Right lobe of liver (tissue), 6 donors: ENCODE results near the gene CD79B. TPM values are rescaled to one million over a fixed set of nuclear protein-coding genes. Genes with fewer than 3 reads are reported as not detected.

Source experiments
- ATAC-seq, 4 donors: fragments of 200-7000 bp; cut with Tn5 transposase; one replicate each; pipeline ENCODE4 v1.9.1; 2020; ENCODE audit warnings: mild to moderate bottlenecking in 4 of 4, moderate library complexity in 4 of 4
- DNase-seq, 3 donors: peaks; one replicate each; pipeline ENCODE4 v3.0.0-alpha.2; 2020
- H3K27ac ChIP-seq, 3 donors: fragments of 200-600 bp; one replicate each; pipeline ENCODE4 v1.8.0; 2022
- H3K27me3 ChIP-seq, 2 donors: fragments of 200-600 bp; one replicate each; pipeline ENCODE4 v1.8.0; 2022
- H3K36me3 ChIP-seq, 4 donors: fragments of 200-600 bp; sonication (generic) in 1 of 4; one replicate each; pipeline versions ENCODE4 v1.5.1 to v1.8.0; 2017 to 2022; ENCODE audit warnings: control low read depth in 1 of 4
- H3K4me1 ChIP-seq, 4 donors: fragments of 200-600 bp; sonication (generic) in 1 of 4; one replicate each; pipeline versions ENCODE4 v1.5.1 to v1.8.0; 2017 to 2022; ENCODE audit warnings: control low read depth in 1 of 4
- H3K4me3 ChIP-seq, 3 donors: fragments of 200-600 bp; one replicate each; pipeline ENCODE4 v1.8.0; 2022
- H3K9me3 ChIP-seq, 4 donors: fragments of 200-600 bp; sonication (generic) in 1 of 4; one replicate each; pipeline versions ENCODE4 v1.5.1 to v1.8.0; 2017 to 2022; ENCODE audit warnings: control low read depth in 1 of 4
- POLR2A ChIP-seq: fragments of 450-650 bp; IDR thresholded peaks from one replicate; pipeline ENCODE4 v1.6.1; 2017; ENCODE audit warnings: antibody characterized with exemption, mild to moderate bottlenecking
- WGBS: methylation state at CpG from one replicate; pipeline ENCODE4 v1.1.6; 2018; ENCODE audit warnings: low coverage, low lambda C conversion rate; ENCODE audit not compliant: insufficient coverage; ENCODE audit errors: missing lambda C conversion rate; 5-methylcytosine and 5-hydroxymethylcytosine counted together
- intact Hi-C, 2 donors: fragments of 100-400 bp; cut with DNase I; formaldehyde crosslinking; loops; one replicate each; pipeline versions ENCODE4 v1.11.2 to v1.14.1; 2022
- total RNA-seq, 6 experiments: library from RNA; depleted of rRNA in 2 of 6; stranded (reverse); fragments of >200 nt in 2 of 6; fragmentation: NEBNext Ultra II Directional in 3 of 6; extraction: Animal tissue kit (Norgen Biotek cat#: 25700) in 3 of 6; gene quantifications; one replicate each; pipeline versions ENCODE4 v1.1.0 to v1.2.4, GENCODE V29; 2016 to 2023
- TF ChIP-seq, protein P1 (sequence below), 4 donors: fragments of 200-600 bp in 3 of 4; fragments of 450-650 bp in 1 of 4; IDR thresholded peaks; one replicate each; pipeline versions ENCODE4 v1.5.1 to v1.8.0; 2016 to 2022; ENCODE audit warnings: antibody characterized with exemption in 4 of 4, mild to moderate bottlenecking in 2 of 4
- donor health status: DM: no; HTN: yes; CAD: no.
- donor health status: DM: no; HTN: no; CAD: no.
- donor health status: DM: no; HTN: no; CAD: no.
- donor health status: DM: no; HTN: yes; CAD: no.
- donor health status: DM: no; HTN: yes; CAD: no.

Gene CD79B
- total RNA-seq, 6 experiments from 2014 or later: 0.62 to 2.2 (median 0.92) TPM

- H3K36me3 ChIP-seq: no peaks in the 10 kb centered on the region
- no peak overlapping the region for H3K4me3 ChIP-seq
- no CpG with 5 or more reads among the region's 4 CpGs for WGBS
- no peaks in the 10 kb centered on the region for H3K27me3 ChIP-seq
- H3K4me1 ChIP-seq: no peaks in the 10 kb centered on the region
- no peak for TF ChIP-seq POLR2A
- TF ChIP-seq, protein P1, sequence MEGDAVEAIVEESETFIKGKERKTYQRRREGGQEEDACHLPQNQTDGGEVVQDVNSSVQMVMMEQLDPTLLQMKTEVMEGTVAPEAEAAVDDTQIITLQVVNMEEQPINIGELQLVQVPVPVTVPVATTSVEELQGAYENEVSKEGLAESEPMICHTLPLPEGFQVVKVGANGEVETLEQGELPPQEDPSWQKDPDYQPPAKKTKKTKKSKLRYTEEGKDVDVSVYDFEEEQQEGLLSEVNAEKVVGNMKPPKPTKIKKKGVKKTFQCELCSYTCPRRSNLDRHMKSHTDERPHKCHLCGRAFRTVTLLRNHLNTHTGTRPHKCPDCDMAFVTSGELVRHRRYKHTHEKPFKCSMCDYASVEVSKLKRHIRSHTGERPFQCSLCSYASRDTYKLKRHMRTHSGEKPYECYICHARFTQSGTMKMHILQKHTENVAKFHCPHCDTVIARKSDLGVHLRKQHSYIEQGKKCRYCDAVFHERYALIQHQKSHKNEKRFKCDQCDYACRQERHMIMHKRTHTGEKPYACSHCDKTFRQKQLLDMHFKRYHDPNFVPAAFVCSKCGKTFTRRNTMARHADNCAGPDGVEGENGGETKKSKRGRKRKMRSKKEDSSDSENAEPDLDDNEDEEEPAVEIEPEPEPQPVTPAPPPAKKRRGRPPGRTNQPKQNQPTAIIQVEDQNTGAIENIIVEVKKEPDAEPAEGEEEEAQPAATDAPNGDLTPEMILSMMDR (IDR thresholded peaks at IDR 0.05): no peak
- intact Hi-C loops: no loop called here
- DNase-seq: no peak
- ATAC-seq: no peak
- no peak overlapping the region for H3K27ac ChIP-seq
- no peaks in the 10 kb centered on the region for H3K9me3 ChIP-seq
These were observed 590 bp upstream of the CD79B start for GRCh38 chr17:63932721-63933120.

- H3K4me3 ChIP-seq: no peak overlapping the region
- H3K9me3 ChIP-seq: no peaks in the 10 kb centered on the region
- peak overlapping the region in 1 of 3 donors; percentile 34 for H3K27ac ChIP-seq
- no peaks in the 10 kb centered on the region for H3K36me3 ChIP-seq
- DNase-seq (peak; percentile 73 to 77 (median 74)), ATAC-seq (peak; percentile 78 to 90 (median 84))
- TF ChIP-seq POLR2A: no peak
- TF ChIP-seq, protein P1 (IDR thresholded peaks at IDR 0.05): no peak
- no peaks in the 10 kb centered on the region for H3K27me3 ChIP-seq
- intact Hi-C loops: no loop called here
- no peaks in the 10 kb centered on the region for H3K4me1 ChIP-seq
- WGBS: 35% methylated on average over 2 of the region's 16 CpGs
These were observed 1.1 kb downstream of the CD79B start for GRCh38 chr17:63930951-63931575.

DNA sequence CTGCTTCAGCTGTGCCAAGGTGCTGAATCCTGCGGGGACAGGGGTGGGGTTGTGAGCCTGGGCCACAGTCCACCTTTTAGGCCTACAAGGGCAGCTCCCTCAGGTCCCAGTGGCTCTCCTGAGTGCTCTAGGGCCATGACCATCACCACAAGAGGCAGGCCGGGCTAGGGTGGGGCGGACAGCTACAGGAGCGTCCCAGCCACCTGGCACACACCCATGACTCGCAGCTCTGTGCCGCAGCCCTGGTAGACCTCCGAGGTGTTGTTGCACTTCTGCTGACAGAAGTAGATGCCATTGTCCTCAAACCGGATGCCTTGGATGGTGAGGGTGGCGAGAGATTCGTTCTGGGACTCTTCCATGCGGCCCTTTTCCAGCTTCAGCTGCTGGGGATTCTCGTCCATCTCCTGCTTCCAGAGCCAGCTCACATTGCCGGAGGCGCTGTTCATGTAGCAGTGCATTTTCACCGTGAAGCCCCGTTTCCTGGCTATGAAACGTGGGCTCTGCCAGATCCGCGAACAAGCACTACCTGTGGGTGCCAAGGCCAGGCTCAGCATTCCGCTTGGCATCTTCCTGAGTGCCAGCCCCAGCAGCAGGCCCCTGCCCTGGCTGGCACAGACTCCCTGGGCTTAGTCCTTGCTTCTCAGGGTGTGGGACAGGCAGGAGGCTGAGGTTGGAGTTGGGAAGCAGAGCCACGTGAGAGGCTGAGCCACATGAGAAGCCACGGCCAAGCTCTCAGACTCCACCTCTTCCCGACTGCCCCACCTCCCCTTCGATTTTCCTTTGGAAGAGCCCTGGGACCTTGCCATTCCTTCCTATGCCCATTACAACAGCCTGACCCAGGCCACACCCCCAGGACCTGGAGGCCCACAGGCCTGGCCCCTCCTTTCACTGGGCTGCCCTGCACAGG lies 2.0 kb downstream of the CD79B start:
- ATAC-seq (peak in 2 of 4 donors; percentile 6 to 23), DNase-seq (no peak)
- intact Hi-C loops: no loop called here
- Histone ChIP-seq H3K9me3 (no peaks in the 10 kb centered on the region), H3K4me1 (no peaks in the 10 kb centered on the region), H3K4me3 (no peak overlapping the region), H3K36me3 (no peaks in the 10 kb centered on the region), H3K27me3 (no peaks in the 10 kb centered on the region), H3K27ac (no peak overlapping the region)
- TF ChIP-seq, protein P1 (IDR thresholded peaks at IDR 0.05): no peak
- no peak for TF ChIP-seq POLR2A
- 58% methylated on average over 5 of the region's 24 CpGs for WGBS

- no peaks in the 10 kb centered on the region for H3K4me1 ChIP-seq
- H3K27ac ChIP-seq: no peak overlapping the region
- intact Hi-C loops: no loop called here
- TF ChIP-seq POLR2A: no peak
- TF ChIP-seq, protein P1 (IDR thresholded peaks at IDR 0.05): no peak
- DNase-seq: no peak
- H3K4me3 ChIP-seq: no peak overlapping the region
- no peaks in the 10 kb centered on the region for H3K9me3 ChIP-seq
- 80% methylated on average over 1 of the region's 10 CpGs for WGBS
- H3K36me3 ChIP-seq: no peaks in the 10 kb centered on the region
- H3K27me3 ChIP-seq: no peaks in the 10 kb centered on the region
- no peak for ATAC-seq
These were observed 3.0 kb downstream of the CD79B start for GRCh38 chr17:63928966-63929695.
